Measurements from ENCODE around the gene TSTD1.

DNA sequence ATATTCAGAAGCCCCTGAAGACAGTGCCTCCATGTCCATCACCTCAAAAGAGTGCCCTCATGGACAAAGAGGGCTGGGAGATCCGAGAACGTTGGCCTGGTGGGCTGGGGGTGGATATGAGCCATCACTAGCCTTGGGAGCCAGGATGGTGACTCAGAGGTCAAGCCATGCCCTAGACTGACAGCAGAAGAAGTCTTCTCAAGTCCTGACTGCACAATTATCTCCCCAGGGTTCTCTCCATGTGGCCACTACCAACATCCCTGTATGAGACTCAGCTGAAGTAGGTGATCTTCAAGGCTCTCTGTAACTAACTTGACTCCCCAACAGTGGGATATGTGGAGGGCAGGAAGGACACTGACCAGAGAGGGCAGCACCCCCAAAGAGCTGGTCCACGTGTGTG is 14.1 kb upstream of the TSTD1 start:
- TF ChIP-seq POLR2AphosphoS5 (IDR thresholded peaks at IDR 0.05; ENCODE audit: borderline replicate concordance, low read depth, low read length) (no peak), EZH2 (IDR thresholded peaks at IDR 0.05) (no peak), FOXP2 (optimal IDR thresholded peaks at IDR 0.05; ENCODE audit: control extremely low read depth, extremely low read length, insufficient read depth) (no peak)
